GM23338 (cell line): ENCODE measurements around the gene NEMP2.

ENCODE experiments used
- CREB1 ChIP-seq: fragments of 250-450 bp; sonication (Bioruptor Pico); IDR thresholded peaks from 2 replicates; pipeline ENCODE4 v1.5.0; 2020; ENCODE audit warnings: low read depth, mild to moderate bottlenecking, moderate library complexity
- CTCF ChIP-seq, 2 experiments: fragments of 200-600 bp in 1 of 2; sonication (generic) in 1 of 2; conservative IDR thresholded peaks; 2 replicates each; pipeline versions ENCODE4 v1.5.1 to v1.6.1; 2016 to 2017; ENCODE audit warnings: antibody characterized with exemption in 2 of 2, low read depth in 2 of 2, mild to moderate bottlenecking in 2 of 2, moderate library complexity in 1 of 2
- ETS1 ChIP-seq: IDR thresholded peaks from 2 replicates; pipeline ENCODE4 v1.6.1; 2016; ENCODE audit warnings: antibody characterized with exemption
- EZH2 ChIP-seq: fragments of 200-600 bp; sonication (generic); IDR thresholded peaks from one replicate; pipeline ENCODE4 v1.8.0; 2017; ENCODE audit warnings: antibody characterized with exemption, mild to moderate bottlenecking, low read depth; ENCODE audit not compliant: unreplicated experiment
- EZH2phosphoT487 ChIP-seq: fragments of 200-600 bp; sonication (generic); IDR thresholded peaks from one replicate; pipeline ENCODE4 v1.8.1; 2018; ENCODE audit warnings: antibody characterized with exemption; ENCODE audit not compliant: unreplicated experiment
- JUNB ChIP-seq: IDR thresholded peaks from one replicate; pipeline ENCODE4 v1.6.1; 2016; ENCODE audit warnings: antibody characterized with exemption; ENCODE audit not compliant: unreplicated experiment
- POLR2AphosphoS5 ChIP-seq: IDR thresholded peaks from 2 replicates; pipeline ENCODE4 v1.6.1; 2016; ENCODE audit warnings: antibody characterized with exemption, low read depth
- REST ChIP-seq: IDR thresholded peaks from one replicate; pipeline ENCODE4 v1.6.1; 2018; ENCODE audit warnings: antibody characterized with exemption; ENCODE audit not compliant: unreplicated experiment
- STAT1 ChIP-seq: IDR thresholded peaks from one replicate; pipeline ENCODE4 v1.6.1; 2016; ENCODE audit warnings: antibody characterized with exemption; ENCODE audit not compliant: unreplicated experiment
- ZNF331 ChIP-seq: fragments of 250-450 bp; sonication (Bioruptor Pico); IDR thresholded peaks from 2 replicates; pipeline ENCODE4 v1.5.0; 2020; ENCODE audit warnings: low read depth, mild to moderate bottlenecking, moderate library complexity

GRCh38 chr2:190571686-190572085 lies 37.2 kb upstream of the NEMP2 start:
- TF ChIP-seq EZH2phosphoT487: no peak
- no peak for TF ChIP-seq CTCF (conservative IDR thresholded peaks at IDR 0.05; ENCODE audit: low read depth in 2 of 2)
- no peak for TF ChIP-seq POLR2AphosphoS5
- no peak for TF ChIP-seq REST
- TF ChIP-seq EZH2: no peak
- TF ChIP-seq CREB1 (CRISPR knock-in tag): no peak
- no peak for TF ChIP-seq ETS1
- no peak for TF ChIP-seq STAT1
- no peak for TF ChIP-seq ZNF331 (CRISPR knock-in tag)
- no peak for TF ChIP-seq JUNB
